Measurements from ENCODE around the gene CD99L2.

The CD99L2 gene

GRCh38 chrX:150898343-150899190 lies at the start of gene CD99L2:
TSS of gene CD99L2 (minus strand) at chrX:150898668. CDS start at chrX:150898588, 80 bp downstream.
- Mint-ChIP-seq H3K4me1 (ENCODE audit: low read depth) (peaks cover 14% of the 10 kb centered on the region), H3K27ac (peak within 1 kb of the TSS; percentile 71), H3K4me3 (peak within 1 kb of the TSS; percentile 81), H3K27me3 (peaks cover 31% of the 10 kb centered on the region), H3K9me3 (no peaks in the 10 kb centered on the region), H3K36me3 (ENCODE audit: low read depth) (no peaks in the 10 kb centered on the region)
- peak; percentile 92 for DNase-seq

GRCh38 chrX:150944233-150944632 lies 45.8 kb upstream of the CD99L2 start:
- no peaks in the 10 kb centered on the region for H3K9me3 Mint-ChIP-seq
- peaks cover 19% of the 10 kb centered on the region for H3K27me3 Mint-ChIP-seq
- H3K27ac Mint-ChIP-seq = no peak overlapping the region
- DNase-seq = no peak
- no peak overlapping the region for H3K4me3 Mint-ChIP-seq
- H3K36me3 Mint-ChIP-seq (ENCODE audit: low read depth) = no peaks in the 10 kb centered on the region
- H3K4me1 Mint-ChIP-seq (ENCODE audit: low read depth) = no peaks in the 10 kb centered on the region

- DNase-seq = no peak
- Mint-ChIP-seq H3K4me3 (no peak overlapping the region), H3K9me3 (no peaks in the 10 kb centered on the region), H3K36me3 (ENCODE audit: low read depth) (no peaks in the 10 kb centered on the region), H3K27me3 (peaks cover 19% of the 10 kb centered on the region), H3K27ac (no peak overlapping the region), H3K4me1 (ENCODE audit: low read depth) (no peaks in the 10 kb centered on the region)
Observed at GRCh38 chrX:150942942-150943594, 44.6 kb upstream of the CD99L2 start.

- no peak for DNase-seq
- H3K27me3 Mint-ChIP-seq = peaks cover 6% of the 10 kb centered on the region
- no peak overlapping the region for H3K4me3 Mint-ChIP-seq
- no peaks in the 10 kb centered on the region for H3K4me1 Mint-ChIP-seq (ENCODE audit: low read depth)
- no peaks in the 10 kb centered on the region for H3K9me3 Mint-ChIP-seq
- no peak overlapping the region for H3K27ac Mint-ChIP-seq
- H3K36me3 Mint-ChIP-seq (ENCODE audit: low read depth) = no peaks in the 10 kb centered on the region
Observed at GRCh38 chrX:150941580-150941979, 43.1 kb upstream of the CD99L2 start.

- H3K36me3 Mint-ChIP-seq (ENCODE audit: low read depth) = no peaks in the 10 kb centered on the region
- peaks cover 6% of the 10 kb centered on the region for H3K27me3 Mint-ChIP-seq
- no peaks in the 10 kb centered on the region for H3K9me3 Mint-ChIP-seq
- no peak overlapping the region for H3K27ac Mint-ChIP-seq
- no peaks in the 10 kb centered on the region for H3K4me1 Mint-ChIP-seq (ENCODE audit: low read depth)
- H3K4me3 Mint-ChIP-seq = no peak overlapping the region
- DNase-seq = no peak
Observed at GRCh38 chrX:150940844-150941495, 42.5 kb upstream of the CD99L2 start.

- Mint-ChIP-seq H3K36me3 (ENCODE audit: low read depth) (no peaks in the 10 kb centered on the region), H3K9me3 (no peaks in the 10 kb centered on the region), H3K27me3 (peaks cover 26% of the 10 kb centered on the region), H3K27ac (no peak overlapping the region), H3K4me1 (ENCODE audit: low read depth) (no peaks in the 10 kb centered on the region), H3K4me3 (no peak overlapping the region)
- no peak for DNase-seq
Observed at GRCh38 chrX:150936556-150936955, 38.1 kb upstream of the CD99L2 start.

- Mint-ChIP-seq H3K9me3 (no peaks in the 10 kb centered on the region), H3K27me3 (peaks cover 27% of the 10 kb centered on the region), H3K36me3 (ENCODE audit: low read depth) (no peaks in the 10 kb centered on the region), H3K27ac (no peak overlapping the region), H3K4me1 (ENCODE audit: low read depth) (no peaks in the 10 kb centered on the region), H3K4me3 (no peak overlapping the region)
- DNase-seq = no peak
Observed at GRCh38 chrX:150935467-150935866, 37.0 kb upstream of the CD99L2 start.

GRCh38 chrX:150934453-150934852 lies 36.0 kb upstream of the CD99L2 start:
- no peak for DNase-seq
- no peak overlapping the region for H3K4me3 Mint-ChIP-seq
- no peaks in the 10 kb centered on the region for H3K4me1 Mint-ChIP-seq (ENCODE audit: low read depth)
- H3K27ac Mint-ChIP-seq = no peak overlapping the region
- H3K27me3 Mint-ChIP-seq = peaks cover 30% of the 10 kb centered on the region
- H3K9me3 Mint-ChIP-seq = no peaks in the 10 kb centered on the region
- no peaks in the 10 kb centered on the region for H3K36me3 Mint-ChIP-seq (ENCODE audit: low read depth)

- H3K4me1 Mint-ChIP-seq (ENCODE audit: low read depth) = no peaks in the 10 kb centered on the region
- no peak overlapping the region for H3K27ac Mint-ChIP-seq
- no peaks in the 10 kb centered on the region for H3K9me3 Mint-ChIP-seq
- H3K27me3 Mint-ChIP-seq = peaks cover 30% of the 10 kb centered on the region
- no peak overlapping the region for H3K4me3 Mint-ChIP-seq
- DNase-seq = no peak
- no peaks in the 10 kb centered on the region for H3K36me3 Mint-ChIP-seq (ENCODE audit: low read depth)
Observed at GRCh38 chrX:150933945-150934350, 35.5 kb upstream of the CD99L2 start.

GRCh38 chrX:150929058-150929457 lies 30.6 kb upstream of the CD99L2 start:
- Mint-ChIP-seq H3K36me3 (ENCODE audit: low read depth) (no peaks in the 10 kb centered on the region), H3K27ac (no peak overlapping the region), H3K27me3 (peaks cover 21% of the 10 kb centered on the region), H3K4me1 (ENCODE audit: low read depth) (no peaks in the 10 kb centered on the region), H3K9me3 (no peaks in the 10 kb centered on the region), H3K4me3 (no peak overlapping the region)
- no peak for DNase-seq

GRCh38 chrX:150926791-150927190 lies 28.3 kb upstream of the CD99L2 start:
- no peak for DNase-seq
- H3K36me3 Mint-ChIP-seq (ENCODE audit: low read depth) = no peaks in the 10 kb centered on the region
- H3K4me3 Mint-ChIP-seq = no peak overlapping the region
- no peaks in the 10 kb centered on the region for H3K4me1 Mint-ChIP-seq (ENCODE audit: low read depth)
- H3K27ac Mint-ChIP-seq = no peak overlapping the region
- H3K27me3 Mint-ChIP-seq = peaks cover 15% of the 10 kb centered on the region
- H3K9me3 Mint-ChIP-seq = no peaks in the 10 kb centered on the region

GRCh38 chrX:150926304-150926703 lies 27.8 kb upstream of the CD99L2 start:
- no peak overlapping the region for H3K4me3 Mint-ChIP-seq
- no peaks in the 10 kb centered on the region for H3K36me3 Mint-ChIP-seq (ENCODE audit: low read depth)
- DNase-seq = no peak
- H3K27me3 Mint-ChIP-seq = peaks cover 10% of the 10 kb centered on the region
- H3K9me3 Mint-ChIP-seq = no peaks in the 10 kb centered on the region
- no peak overlapping the region for H3K27ac Mint-ChIP-seq
- no peaks in the 10 kb centered on the region for H3K4me1 Mint-ChIP-seq (ENCODE audit: low read depth)

- H3K27me3 Mint-ChIP-seq = peaks cover 4% of the 10 kb centered on the region
- no peak overlapping the region for H3K4me3 Mint-ChIP-seq
- no peak for DNase-seq
- no peaks in the 10 kb centered on the region for H3K9me3 Mint-ChIP-seq
- no peak overlapping the region for H3K27ac Mint-ChIP-seq
- no peaks in the 10 kb centered on the region for H3K36me3 Mint-ChIP-seq (ENCODE audit: low read depth)
- no peaks in the 10 kb centered on the region for H3K4me1 Mint-ChIP-seq (ENCODE audit: low read depth)
Observed at GRCh38 chrX:150919401-150919800, 20.9 kb upstream of the CD99L2 start.

- peaks cover 7% of the 10 kb centered on the region for H3K27me3 Mint-ChIP-seq
- no peaks in the 10 kb centered on the region for H3K4me1 Mint-ChIP-seq (ENCODE audit: low read depth)
- no peak for DNase-seq
- no peak overlapping the region for H3K4me3 Mint-ChIP-seq
- no peak overlapping the region for H3K27ac Mint-ChIP-seq
- H3K36me3 Mint-ChIP-seq (ENCODE audit: low read depth) = no peaks in the 10 kb centered on the region
- H3K9me3 Mint-ChIP-seq = no peaks in the 10 kb centered on the region
Observed at GRCh38 chrX:150913511-150913910, 15.0 kb upstream of the CD99L2 start.

GRCh38 chrX:150907474-150907873 lies 9.0 kb upstream of the CD99L2 start:
- Mint-ChIP-seq H3K27ac (no peak overlapping the region), H3K27me3 (peaks cover 25% of the 10 kb centered on the region), H3K9me3 (no peaks in the 10 kb centered on the region), H3K36me3 (ENCODE audit: low read depth) (no peaks in the 10 kb centered on the region), H3K4me1 (ENCODE audit: low read depth) (no peaks in the 10 kb centered on the region), H3K4me3 (no peak overlapping the region)
- no peak for DNase-seq

All from activated T-cell treated with anti-CD3 and anti-CD28 coated beads, Interleukin-2, amount 50 U/mL, for 24 hours (primary cell).